HG02938 (cell line): Measurements from ENCODE around the gene ZACN.
"Not testable (repeated sequence)": the region's sequence is repeated elsewhere in the genome, so short reads cannot be mapped to it uniquely, and the experiment has no call there.

Experiments used
- ATAC-seq: cut with Tn5 transposase; IDR thresholded peaks from one replicate; pipeline ENCODE4 v1.9.1; 2021; ENCODE audit warnings: mild to moderate bottlenecking, moderate library complexity; ENCODE audit not compliant: unreplicated experiment

ZACN gene

DNA sequence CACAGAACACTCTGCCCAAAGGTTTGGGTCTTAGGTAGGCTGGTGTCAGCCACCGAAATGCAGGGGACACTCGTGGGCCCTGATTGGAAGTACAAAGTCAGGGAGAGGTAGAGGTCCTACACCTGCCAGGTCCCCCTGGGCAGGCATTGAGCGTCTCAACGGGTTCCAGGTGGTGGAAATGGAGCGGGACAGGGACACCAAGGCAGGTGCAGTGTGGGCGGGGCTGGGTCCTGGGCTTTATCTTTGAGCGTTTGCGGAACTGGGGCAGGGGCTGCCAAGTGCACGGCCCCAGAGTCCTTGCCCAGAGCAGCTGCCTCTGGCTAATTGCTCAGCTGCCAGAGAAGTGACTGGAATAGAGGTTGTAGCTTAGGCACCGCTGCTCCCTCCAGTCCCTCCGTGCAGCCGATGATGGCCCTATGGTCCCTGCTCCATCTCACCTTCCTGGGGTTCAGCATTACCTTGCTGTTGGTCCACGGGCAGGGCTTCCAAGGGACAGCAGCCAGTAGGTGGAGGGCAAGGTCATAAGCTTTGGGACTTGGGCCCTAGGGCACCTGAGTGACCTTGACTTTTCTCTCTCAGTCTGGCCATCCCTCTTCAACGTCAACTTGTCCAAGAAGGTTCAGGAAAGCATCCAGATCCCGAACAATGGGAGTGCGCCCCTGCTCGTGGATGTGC is at the start of gene ZACN:
Gene ZACN (plus strand): TSS at position 323 of the 675 bp plus-strand sequence. CDS start 83 bp downstream, at position 406.
- ATAC-seq, result no peak

DNA sequence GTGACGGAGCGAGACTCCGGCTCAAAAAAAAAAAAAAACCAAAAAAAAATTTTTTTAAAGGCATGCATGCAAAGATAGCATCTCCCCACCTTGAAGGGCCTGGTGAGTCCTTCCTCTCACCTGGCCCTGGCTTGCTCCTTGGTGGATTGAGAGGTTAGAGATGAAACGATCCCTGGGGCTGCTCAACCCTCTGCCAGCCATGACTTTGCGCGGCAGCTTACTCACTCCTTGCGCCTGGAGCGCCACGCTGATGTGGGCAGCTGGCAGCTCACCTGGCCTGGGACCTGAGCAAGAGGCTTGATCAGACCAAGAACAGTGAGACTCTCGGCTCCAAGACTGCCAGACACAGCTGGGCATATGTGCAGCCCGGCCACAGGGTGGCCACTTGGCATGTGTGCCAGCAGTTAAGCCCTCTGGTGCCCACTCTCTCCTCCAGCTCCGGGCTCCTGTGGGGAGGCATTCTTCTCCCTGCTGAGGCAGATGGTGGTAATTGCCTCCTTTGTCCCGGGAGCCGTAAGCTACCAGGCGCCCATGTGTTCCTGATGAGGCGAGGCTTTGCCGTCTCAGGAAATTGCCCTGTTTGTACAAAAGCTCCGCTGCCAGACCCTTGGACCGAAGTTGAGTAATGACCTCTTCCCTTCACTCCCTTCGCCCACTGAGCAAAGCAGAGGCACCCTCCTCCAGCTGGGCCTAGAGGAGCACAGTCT is 46.8 kb upstream of the ZACN start:
- ATAC-seq, result no peak

DNA sequence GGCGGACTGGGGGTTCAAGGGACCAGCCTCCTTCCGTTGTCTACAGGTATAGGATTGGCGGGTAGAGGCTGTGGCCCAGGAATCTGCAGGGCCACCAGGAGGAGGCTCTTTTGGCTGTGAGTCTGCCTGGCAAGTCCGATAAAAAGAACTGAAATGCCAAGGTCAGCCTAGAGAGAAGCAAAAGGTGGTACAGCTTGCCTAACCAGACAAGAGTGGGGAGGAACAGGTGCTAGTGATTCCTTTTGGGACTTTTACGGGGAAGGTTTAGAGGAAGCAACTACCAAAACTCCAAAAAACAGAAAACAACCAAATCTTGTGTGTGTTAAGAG is 46.2 kb upstream of the ZACN start:
- ATAC-seq, result no peak

DNA sequence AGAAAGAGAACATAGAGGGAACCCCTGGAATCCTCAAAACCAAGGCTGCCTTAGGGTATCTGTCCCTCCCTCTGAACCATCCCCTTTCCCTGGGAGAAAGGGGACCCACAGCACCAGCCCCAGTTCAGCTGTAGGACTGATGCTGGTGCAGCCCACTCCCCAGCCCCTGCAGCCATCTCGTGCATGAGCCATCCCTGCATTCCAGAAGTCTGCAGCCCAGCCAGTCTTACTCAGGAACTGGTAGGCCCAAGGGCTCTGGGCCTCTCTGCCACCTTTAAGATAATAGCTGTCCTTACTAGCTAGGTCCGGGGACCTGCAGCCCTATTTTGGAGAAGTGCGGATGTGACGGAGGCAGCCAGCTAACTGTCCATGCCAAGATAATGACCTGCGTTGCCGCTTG is 45.8 kb upstream of the ZACN start:
- no peak for ATAC-seq

DNA sequence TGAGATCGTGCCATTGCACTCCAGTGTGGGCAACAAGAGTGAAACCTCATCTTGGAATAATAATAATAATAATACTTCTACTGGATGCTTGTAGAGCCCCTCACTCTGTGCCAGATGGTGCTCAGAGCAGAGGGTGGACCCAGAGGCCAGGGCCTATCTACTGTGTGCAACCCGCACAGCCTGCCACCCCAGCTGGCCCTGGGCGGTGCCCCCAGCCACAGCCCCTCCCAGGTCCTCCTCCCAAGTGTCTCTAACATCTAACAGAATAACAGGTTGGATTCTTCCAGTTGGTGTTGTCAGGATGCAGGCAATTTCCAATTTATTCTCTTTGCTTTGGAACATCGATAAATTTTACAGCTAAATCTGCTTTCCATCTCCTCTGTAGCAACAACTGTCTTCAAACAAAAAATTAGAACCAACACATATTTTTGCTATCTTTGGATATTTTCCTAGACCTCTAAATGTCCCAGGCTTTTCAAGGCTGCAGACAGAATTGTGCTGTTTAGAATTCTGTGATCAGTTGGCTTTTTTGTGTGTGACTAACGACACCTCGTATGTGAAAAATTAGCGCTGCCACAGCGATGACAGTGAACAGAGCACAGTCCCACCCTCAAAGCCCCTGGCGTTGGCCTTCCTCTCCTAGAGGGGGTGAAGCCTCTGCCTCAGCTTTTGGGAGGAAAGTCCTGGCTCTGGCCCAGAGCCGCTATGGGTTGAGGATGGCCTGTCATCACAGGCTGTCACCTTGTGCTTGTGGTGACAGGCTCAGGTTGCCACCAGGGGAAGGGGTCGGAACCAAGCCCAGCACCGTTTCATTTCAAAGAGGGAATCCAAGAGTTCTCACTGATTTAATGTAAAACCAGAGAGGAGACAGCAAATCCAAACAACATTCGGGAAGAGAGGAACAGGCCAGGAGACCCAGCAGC is 44.3 kb upstream of the ZACN start:
- ATAC-seq, result no peak

DNA sequence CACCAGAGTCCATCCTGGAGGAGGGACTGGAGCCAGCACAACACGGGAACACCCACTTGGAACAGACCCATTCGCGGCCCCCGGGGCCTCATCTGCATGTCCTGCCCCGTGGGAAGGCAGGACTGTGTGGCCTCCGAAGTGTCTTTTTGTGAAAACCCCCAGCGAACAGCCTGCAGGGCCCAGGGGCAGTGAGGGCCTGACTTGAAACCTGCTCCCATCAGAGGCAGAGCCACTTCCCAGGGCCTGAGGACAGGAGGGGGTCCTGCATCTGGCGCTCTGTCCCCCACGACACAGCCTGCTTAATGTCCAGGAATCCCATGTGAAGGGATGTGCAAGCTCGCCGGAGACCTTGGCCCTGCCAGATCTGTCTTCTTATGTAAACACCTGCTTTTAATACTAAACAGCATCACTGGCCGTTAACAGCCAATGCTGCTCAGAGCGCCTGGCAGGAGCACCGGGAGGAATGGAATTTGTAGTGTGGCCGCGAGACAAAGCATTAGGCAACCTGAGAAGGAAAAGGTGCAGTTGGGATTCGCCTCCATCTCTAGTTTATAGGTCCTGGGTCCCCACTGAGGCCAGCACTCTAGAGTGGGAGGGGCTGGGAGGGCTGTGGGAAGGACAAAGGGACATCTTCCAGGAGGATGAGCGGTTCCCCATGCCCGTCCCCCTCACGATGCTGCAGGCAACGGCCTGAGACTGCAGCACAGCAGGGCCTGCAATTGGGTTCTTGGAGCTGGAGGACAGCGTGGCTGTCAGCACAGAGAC is 42.3 kb upstream of the ZACN start:
- ATAC-seq, result no peak

DNA sequence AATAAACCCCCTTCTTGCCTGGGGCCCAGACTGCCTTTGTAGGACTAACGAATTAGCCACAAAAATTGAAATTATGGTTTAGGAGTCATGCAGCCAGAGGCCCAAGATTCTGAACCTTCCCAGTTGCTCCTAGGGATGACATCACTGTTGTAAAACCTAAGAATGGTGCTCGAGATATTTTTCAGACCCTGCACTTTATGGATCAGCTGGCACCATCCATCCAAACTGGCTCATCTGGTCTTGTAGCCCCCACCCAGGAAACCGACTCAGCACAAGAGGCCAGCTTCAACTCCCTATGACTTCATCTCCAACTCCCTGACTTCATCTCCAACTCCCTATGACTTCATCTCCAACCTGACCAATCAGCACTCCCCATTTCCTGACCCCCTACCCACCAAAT is 40.9 kb upstream of the ZACN start:
- ATAC-seq, result no peak

DNA sequence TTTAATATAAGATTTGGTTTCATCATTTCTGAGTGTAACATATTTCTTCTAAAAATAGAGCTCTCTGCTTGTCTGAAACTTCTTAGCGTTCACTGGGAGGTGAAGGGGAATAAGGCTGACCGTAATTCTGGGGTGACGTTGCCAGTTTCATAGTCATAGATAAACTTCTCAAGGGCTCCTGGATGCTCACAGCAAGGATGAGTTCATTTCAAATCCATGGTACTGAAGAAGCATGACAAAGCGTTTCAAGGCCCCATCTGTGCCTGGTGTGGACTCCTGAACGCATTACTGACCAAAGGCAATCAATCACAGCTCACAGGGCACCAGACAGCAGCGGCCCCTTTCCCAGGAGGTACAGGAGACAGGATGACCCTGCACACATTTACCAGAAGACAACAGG is 39.9 kb upstream of the ZACN start:
- ATAC-seq, result no peak

DNA sequence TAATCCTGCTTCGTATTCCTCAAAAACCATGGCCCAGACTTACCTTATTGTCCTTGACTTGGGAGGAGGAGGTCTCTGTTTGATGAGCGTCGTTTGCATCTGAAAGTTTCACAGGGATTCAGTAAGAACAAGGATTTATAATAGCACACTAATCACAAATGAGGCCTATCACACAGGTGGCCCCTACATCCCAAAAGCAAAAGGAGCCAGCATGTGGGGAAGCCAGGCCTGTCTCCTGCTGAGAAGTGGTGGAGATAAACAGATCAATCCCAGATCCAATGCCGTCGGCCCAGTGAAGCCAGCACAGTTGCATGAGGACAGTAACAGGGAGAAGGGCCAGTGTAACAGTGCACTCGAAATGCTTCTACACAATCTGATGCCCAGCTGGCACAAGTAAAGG is 38.6 kb upstream of the ZACN start:
- no peak for ATAC-seq

DNA sequence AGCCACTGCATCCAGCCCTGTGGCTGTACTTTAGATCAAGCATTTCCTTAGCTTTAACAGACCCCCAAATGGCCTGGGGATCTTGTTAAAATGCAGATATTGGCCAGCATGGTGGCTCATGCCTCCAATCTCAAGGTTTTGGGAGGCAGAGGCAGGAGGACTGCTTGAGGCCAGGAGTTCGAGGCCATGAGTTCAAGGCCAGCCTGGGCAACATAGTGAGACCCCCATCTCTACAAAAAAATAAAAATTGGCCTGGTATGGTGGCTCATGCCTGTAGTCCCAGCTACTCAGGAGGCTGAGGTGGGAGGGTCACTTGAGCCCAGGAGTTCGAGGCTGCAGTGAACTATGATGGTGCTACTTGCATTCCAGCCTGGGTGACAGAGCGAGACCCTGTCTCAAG is 36.1 kb upstream of the ZACN start:
- ATAC-seq, result not testable (repeated sequence)

DNA sequence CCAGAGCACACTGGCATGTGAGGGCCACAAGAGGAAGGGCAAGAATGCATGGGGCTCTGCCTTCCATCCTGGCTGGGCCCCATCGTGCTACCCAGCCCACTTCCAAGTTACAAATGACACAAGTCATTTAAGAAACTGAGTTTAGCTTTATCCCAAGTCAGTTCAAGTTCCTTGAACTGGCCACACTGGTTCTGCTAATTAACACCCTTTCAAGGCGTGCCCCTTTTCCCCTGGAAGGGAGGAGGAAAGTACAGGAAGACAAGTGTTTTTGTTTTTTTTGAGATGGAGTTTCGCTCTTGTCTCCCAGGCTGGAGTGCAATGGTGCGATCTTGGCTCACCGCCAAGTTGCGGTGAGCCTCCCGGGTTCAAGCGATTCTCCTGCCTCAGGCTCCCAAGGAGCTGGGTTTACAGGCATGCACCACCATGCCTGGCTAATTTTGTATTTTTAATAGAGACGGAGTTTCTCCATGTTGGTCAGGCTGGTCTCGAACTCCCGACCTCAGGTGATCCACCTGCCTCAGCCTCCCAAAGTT is 34.4 kb upstream of the ZACN start:
- not testable (repeated sequence) for ATAC-seq

DNA sequence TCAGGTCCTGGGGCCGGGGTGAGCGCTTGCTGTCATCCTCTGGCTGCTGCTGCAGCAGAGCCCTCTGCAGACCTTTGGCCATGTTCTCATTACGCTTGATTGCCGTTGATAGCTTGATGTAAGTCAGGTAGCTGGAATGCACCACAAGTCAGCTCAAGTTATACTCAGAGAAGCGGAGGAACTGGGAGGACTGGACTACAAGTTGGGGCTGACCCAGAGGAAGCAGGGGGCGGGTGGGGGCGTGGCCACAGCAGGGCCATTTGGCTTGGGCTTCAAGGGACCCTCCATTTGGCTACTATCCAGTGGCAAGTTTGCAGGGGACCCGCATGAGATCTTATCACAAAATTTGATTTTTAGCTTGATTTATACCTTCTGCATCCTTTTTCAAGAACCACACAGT is 32.9 kb upstream of the ZACN start:
- ATAC-seq, result no peak

DNA sequence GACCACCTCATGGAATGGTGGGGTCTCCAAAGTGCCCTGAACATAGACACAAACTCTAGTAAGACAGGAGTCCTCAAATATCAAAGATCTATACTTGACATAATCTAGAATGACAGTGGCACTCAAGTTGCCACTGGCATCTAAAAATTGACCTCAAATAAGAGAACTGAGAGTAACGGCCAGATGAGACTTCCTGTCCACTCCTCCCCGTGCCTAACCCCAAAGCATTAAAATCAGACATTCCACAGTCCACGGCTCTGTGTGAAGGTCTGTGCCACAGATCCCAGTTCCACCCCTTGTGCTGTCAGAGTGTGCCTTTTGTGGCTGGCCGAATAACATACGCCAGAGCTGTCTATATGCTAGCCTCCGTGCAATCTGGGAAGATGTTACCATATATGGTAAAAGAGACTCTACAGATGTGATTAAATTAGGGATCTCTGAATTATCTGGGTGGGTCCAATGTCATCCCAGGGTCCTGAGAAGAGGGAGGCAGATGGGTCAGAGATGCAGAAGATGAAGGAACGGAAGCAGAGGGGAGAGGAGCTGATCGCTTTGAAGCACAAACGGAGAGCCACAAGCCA is 30.9 kb upstream of the ZACN start:
- no peak for ATAC-seq

DNA sequence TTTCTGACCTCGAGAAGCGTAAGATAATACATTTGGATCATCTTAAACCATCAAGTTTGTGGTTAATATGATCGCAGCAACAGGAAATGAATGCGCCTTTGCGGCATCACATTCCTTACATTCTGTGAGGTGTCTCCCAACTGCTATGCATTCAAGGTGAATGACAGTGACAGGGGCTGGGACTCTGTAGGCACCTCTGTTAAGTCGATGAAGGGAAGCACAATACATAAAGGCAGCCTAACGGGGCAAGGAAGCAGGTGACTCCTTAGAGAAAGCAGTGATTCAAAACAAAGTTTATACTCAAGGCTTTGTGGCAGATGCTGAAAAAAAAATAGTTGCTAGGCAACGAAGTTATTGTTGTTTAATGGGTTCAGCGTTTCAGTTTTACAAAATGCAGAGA is 30.3 kb upstream of the ZACN start:
- no peak for ATAC-seq

DNA sequence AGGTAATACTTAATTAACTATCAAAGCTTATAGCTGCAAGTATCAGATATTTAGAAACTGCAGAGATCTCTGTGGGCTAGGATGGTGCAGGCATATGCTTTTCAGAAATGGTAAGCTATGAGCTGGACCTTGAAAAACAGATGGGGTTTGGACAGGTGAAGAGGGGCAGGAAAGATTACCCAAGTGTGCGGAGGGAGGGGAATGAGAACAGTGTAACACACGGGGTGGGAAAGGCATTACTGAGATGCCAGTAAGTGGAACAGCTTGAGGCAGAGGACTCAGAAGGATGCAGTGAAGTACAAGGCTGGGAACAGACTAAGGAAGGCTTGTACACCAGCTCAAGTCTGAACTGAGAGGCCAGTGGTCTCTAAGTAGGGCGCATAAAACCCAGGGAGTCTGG is 29.7 kb upstream of the ZACN start:
- no peak for ATAC-seq

DNA sequence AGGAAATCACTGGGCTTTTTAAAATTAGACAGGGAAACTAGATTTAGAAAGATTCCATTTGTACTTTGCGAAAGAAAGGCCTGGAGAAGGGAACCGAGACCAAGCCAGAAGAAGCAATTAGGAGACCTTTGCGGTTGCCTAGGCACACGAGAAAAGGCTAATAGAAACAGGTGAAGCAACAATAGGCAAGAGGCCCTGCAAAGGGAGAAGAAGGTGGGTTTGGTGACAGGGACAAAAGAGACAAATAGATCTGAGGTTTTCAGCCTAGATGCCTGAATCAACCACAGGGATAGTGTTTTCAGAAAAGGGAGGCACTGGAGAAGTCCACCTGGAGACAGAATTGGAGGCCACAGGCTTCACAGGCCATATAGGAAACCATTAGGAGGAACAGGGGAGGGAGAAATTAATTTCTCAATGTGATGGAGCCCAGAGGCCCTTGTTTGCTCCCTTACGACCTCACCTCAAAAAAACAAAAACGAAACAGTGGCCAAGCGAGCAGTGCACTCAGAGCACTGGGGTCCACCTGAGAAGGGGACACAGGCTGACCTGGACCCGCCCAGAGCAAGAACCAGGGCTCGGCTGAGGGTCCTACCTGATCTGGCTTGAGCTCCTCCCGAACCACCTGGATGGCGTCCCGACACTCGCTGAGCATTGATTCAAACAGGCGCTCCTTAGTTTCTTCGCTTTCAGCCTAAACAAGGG is 29.0 kb upstream of the ZACN start:
- no peak for ATAC-seq

DNA sequence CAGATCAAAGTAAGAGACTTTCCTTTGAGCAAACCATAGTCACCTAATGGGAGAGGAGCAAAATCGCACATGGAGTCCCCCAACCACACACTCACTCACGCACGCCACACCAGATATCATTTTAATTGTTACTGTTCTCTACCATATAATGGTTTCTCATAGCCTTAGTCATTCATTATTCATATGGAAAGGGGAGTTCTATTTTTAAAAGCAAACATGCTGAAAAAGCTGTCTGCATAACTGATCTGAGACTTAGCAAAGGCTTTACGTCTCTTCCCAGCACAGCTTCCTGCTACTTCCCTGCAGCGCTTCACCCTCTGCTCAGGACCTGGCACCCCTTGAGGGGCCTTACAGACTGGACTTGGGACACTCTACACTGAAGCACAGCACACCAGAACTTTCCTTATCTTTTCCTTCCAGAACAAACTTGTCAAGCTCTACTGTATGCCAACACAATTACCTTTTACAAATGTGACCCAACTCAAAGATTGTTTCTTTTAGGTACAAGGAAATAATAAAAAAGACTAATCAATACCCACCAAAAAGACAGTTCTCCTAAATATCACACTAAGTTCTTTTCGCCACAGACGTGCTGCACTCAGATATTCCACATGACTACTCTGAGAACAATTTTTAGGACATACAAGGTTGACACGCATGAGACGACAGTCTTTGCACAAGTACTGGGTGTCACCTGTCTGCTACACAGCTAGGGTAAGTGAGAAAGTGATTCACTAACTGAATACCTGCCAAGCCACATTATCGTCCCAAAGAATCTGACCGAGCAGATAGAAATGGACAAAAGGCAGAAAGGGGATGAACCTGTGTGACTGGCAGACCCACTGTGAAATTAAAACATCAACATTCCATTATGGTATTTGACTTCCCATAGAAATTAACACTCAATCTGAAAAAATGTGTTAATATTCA is 28.2 kb upstream of the ZACN start:
- ATAC-seq, result no peak

DNA sequence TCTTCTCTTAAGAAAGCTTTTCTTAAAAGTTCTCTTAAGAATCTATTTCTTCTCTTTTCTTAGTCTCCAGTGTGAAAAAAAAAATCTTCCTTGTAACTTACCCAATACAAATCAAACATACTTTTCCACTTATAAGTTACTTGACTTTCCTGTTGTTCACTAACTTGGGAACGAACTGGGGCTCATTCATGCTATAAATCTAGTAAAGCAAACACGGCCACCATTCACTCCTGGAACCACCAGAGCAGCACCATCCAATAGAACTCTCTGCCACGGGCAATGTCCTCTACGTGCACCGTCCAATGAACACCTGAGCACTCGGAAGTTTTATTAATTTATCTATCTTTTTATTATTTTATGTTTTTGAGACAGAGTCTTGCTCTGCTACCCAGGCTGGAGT is 27.4 kb upstream of the ZACN start:
- ATAC-seq, result no peak
